ENCODE results near the gene BMP6. TPM values are rescaled to one million over a fixed set of nuclear protein-coding genes. Genes with fewer than 3 reads are reported as not detected.

Gene BMP6
- total and polyA plus RNA-seq, 2 of the 4 experiments (the other 2 are of a cell fraction), result 0.18 to 0.19 TPM

GRCh38 chr6:7865781-7866180 is 139.9 kb downstream of the BMP6 start:
- dilution Hi-C loops (cut with HindIII; ENCODE audit: low sequenced_read_pairs, unreplicated experiment), result no loop called here
- DNase-seq, result no peak
- CTCF ChIA-PET, result no interaction called here

More at GRCh38 chr6:7865781-7866180, 139.9 kb downstream of the BMP6 start:
- TF ChIP-seq, protein P1, sequence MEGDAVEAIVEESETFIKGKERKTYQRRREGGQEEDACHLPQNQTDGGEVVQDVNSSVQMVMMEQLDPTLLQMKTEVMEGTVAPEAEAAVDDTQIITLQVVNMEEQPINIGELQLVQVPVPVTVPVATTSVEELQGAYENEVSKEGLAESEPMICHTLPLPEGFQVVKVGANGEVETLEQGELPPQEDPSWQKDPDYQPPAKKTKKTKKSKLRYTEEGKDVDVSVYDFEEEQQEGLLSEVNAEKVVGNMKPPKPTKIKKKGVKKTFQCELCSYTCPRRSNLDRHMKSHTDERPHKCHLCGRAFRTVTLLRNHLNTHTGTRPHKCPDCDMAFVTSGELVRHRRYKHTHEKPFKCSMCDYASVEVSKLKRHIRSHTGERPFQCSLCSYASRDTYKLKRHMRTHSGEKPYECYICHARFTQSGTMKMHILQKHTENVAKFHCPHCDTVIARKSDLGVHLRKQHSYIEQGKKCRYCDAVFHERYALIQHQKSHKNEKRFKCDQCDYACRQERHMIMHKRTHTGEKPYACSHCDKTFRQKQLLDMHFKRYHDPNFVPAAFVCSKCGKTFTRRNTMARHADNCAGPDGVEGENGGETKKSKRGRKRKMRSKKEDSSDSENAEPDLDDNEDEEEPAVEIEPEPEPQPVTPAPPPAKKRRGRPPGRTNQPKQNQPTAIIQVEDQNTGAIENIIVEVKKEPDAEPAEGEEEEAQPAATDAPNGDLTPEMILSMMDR (conservative IDR thresholded peaks at IDR 0.05; ENCODE audit: low read depth, low read length), result no peak
- TF ChIP-seq POLR2A (IDR thresholded peaks at IDR 0.05; ENCODE audit: low read depth, low read length), result no peak
- no peak for TF ChIP-seq CEBPB (IDR thresholded peaks at IDR 0.05; ENCODE audit: low read depth, low read length)
- TF ChIP-seq RFX5 (IDR thresholded peaks at IDR 0.05; ENCODE audit: low read depth, low read length), result no peak
- TF ChIP-seq NFE2L2 (IDR thresholded peaks at IDR 0.05; ENCODE audit: low read depth, low read length), result no peak
- TF ChIP-seq CHD1 (IDR thresholded peaks at IDR 0.05; ENCODE audit: low read depth, low read length), result no peak
- no peak for TF ChIP-seq MAZ (IDR thresholded peaks at IDR 0.05; ENCODE audit: borderline replicate concordance, low read depth, low read length)
- TF ChIP-seq MAFK (IDR thresholded peaks at IDR 0.05; ENCODE audit: low read depth, low read length), result no peak
- no peak for TF ChIP-seq RCOR1 (IDR thresholded peaks at IDR 0.05; ENCODE audit: insufficient replicate concordance, low read length)
- TF ChIP-seq BHLHE40 (IDR thresholded peaks at IDR 0.05; ENCODE audit: low read depth, low read length), result no peak
- no peak for TF ChIP-seq SMC3 (IDR thresholded peaks at IDR 0.05; ENCODE audit: low read depth, low read length)
- no peak overlapping the region for H2BK20ac ChIP-seq (ENCODE audit: low read depth, low read length)
- BruUV-seq (replicated peaks), result no TSS peak
- ATAC-seq (ENCODE audit: low read depth), result no peak
- H3K23ac ChIP-seq (ENCODE audit: low read depth, low read length), result no peak overlapping the region
- no peaks in the 10 kb centered on the region for H3K4me1 ChIP-seq (ENCODE audit: control insufficient read depth, insufficient read depth, low read length)
- intact Hi-C loops (cut with micrococcal nuclease) (no loop called here), in situ Hi-C loops (cut with MboI; ENCODE audit: low sequenced_read_pairs) (no loop called here)
- no peak overlapping the region for H3K4me2 ChIP-seq (ENCODE audit: low read depth, low read length)
- no peaks in the 10 kb centered on the region for H3K9me1 ChIP-seq (ENCODE audit: insufficient read depth, low read length)
- no peak overlapping the region for H3K4ac ChIP-seq (ENCODE audit: low read depth, low read length)
- no peaks in the 10 kb centered on the region for H3K79me1 ChIP-seq (ENCODE audit: low read depth in 1 of 2, low read length in 2 of 2)
- POLR2A ChIA-PET (ENCODE audit: unreplicated experiment), result no interaction called here
- no peak overlapping the region for H3K14ac ChIP-seq (replicated peaks; ENCODE audit: low read depth, low read length)
- H2BK15ac ChIP-seq (ENCODE audit: low read depth, low read length), result no peak overlapping the region
- H3K56ac ChIP-seq (ENCODE audit: extremely low read depth, insufficient read depth, low read length), result no peak overlapping the region
- H2AK9ac ChIP-seq (replicated peaks; ENCODE audit: low read depth, low read length, poor library complexity), result no peak overlapping the region
- no peak overlapping the region for H2BK5ac ChIP-seq (ENCODE audit: low read depth, low read length, poor library complexity, severe bottlenecking)
- H3K9me3 ChIP-seq (ENCODE audit: control insufficient read depth, insufficient read depth, low read length), result no peaks in the 10 kb centered on the region
- no peak overlapping the region for H3K27ac ChIP-seq (ENCODE audit: insufficient read depth, low read length)
- H3K18ac ChIP-seq (ENCODE audit: low read depth, low read length), result no peak overlapping the region
- no peaks in the 10 kb centered on the region for H4K20me1 ChIP-seq (ENCODE audit: insufficient read depth, low read length)
- no peak overlapping the region for H2BK120ac ChIP-seq (ENCODE audit: low read depth, low read length)
- no peak overlapping the region for H4K8ac ChIP-seq (ENCODE audit: low read depth in 2 of 2, low read length in 2 of 2)
- H4K91ac ChIP-seq (ENCODE audit: insufficient read depth, low read depth, low read length), result no peak overlapping the region
- H2AK5ac ChIP-seq (ENCODE audit: low read depth, low read length), result no peak overlapping the region
- H3K9ac ChIP-seq (ENCODE audit: low read depth, low read length), result no peak overlapping the region
- H2AFZ ChIP-seq (replicated peaks; ENCODE audit: low read length, poor library complexity), result no peak overlapping the region
- 0 out of 2 replicates have a peak, but pooled peaks cover 2% of the 10 kb centered on the region for H3K36me3 ChIP-seq (ENCODE audit: control insufficient read depth, insufficient read depth, low read length)
- 0% methylated on average over 1 of the region's 6 CpGs; no CpG with 5 or more reads in 1 of the 2 experiments for WGBS, 2 experiments (ENCODE audit: extremely low coverage in 2 of 2, insufficient read length in 1 of 2)
- H3K27me3 ChIP-seq (ENCODE audit: control insufficient read depth, insufficient read depth, low read length), result no peaks in the 10 kb centered on the region
- H3K4me3 ChIP-seq (ENCODE audit: insufficient read depth, low read depth, low read length), result no peak overlapping the region
- no peak overlapping the region for H4K5ac ChIP-seq (ENCODE audit: low read depth, low read length)
